Heart left ventricle (tissue), 13 donors: ENCODE data around the gene MAML3.

ENCODE experiments used
- POLR2A ChIP-seq, 2 donors: fragments of 450-650 bp; IDR thresholded peaks; one replicate each; pipeline ENCODE4 v1.6.1; 2017; ENCODE audit warnings: antibody characterized with exemption in 2 of 2, mild to moderate bottlenecking in 2 of 2, moderate library complexity in 2 of 2
- TF ChIP-seq, protein P1 (sequence below), 12 donors: fragments of 200-600 bp; sonication (generic) in 4 of 12; IDR thresholded peaks; one replicate each; pipeline versions ENCODE4 v1.5.0 to v1.8.0; 2018 to 2022; ENCODE audit warnings: antibody characterized with exemption in 12 of 12, mild to moderate bottlenecking in 5 of 12
- donor health status: ischemic (EF 13 %, LVEDD 7.1; RV severe dilation, severe dysfunction).
- donor health status: DM: no; HTN: yes; CAD: no.
- donor health status: DM: no; HTN: no; CAD: no.
- donor health status: ischemic (EF 25% LVEDD 6.9; RV normal size, moderate dysfunction).
- donor health status: ischemic (EF 25% LVEDD 5.7; RV mildly dilated, moderate dysfunction).
- donor health status: ischemic (EF 35%, LVEDD 5.7; RV mildly dilated, moderate dysfunction).
- donor health status: nonischemic (EF 11% LVEDD 7.7; RV severe dilation, severe dysfunction).
- donor health status: DM: yes; HTN: yes; CAD: no.
- donor health status: PGD.
- donor health status: ischemic (EF 29% LVEDD 5.4; RV normal size, mild dysfunction).
- donor health status: nonischemic (EF 23%, LVEDD 6.1; RV moderate dilation, normal function).

DNA sequence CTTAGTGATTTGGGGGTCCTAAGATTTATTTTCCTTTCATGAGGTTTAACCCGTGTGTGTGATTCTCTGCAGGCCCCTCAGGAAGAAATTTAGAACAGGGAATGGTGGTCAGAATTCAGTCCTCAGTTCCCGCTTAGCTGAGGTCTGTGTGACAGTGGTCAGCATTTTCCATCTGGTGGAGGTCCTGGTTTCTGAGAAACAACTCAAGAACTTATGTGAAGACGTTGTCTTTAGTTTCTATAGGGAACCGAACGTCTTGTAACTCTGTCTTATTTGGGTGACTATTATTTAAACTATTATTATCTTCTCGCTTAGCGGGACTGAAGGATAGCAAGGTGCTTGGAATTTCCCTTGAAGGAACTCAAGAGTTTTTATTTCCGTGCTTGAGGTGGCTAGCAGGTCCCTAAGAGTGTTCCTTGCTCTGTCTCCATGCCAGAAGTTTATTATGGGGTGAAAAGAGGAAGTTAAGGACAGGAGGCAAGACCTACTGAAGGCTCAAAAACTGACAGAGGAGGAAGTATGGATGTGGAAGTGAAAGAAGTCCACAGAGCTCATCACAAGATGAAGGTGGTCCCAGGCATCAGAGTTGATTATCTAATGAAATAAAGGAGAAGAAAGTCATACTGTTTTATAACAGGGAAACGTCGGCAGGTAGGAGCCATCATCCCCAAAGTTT, 479.0 kb downstream of the MAML3 start:
- TF ChIP-seq POLR2A (IDR thresholded peaks at IDR 0.05) = no peak
- TF ChIP-seq, protein P1, sequence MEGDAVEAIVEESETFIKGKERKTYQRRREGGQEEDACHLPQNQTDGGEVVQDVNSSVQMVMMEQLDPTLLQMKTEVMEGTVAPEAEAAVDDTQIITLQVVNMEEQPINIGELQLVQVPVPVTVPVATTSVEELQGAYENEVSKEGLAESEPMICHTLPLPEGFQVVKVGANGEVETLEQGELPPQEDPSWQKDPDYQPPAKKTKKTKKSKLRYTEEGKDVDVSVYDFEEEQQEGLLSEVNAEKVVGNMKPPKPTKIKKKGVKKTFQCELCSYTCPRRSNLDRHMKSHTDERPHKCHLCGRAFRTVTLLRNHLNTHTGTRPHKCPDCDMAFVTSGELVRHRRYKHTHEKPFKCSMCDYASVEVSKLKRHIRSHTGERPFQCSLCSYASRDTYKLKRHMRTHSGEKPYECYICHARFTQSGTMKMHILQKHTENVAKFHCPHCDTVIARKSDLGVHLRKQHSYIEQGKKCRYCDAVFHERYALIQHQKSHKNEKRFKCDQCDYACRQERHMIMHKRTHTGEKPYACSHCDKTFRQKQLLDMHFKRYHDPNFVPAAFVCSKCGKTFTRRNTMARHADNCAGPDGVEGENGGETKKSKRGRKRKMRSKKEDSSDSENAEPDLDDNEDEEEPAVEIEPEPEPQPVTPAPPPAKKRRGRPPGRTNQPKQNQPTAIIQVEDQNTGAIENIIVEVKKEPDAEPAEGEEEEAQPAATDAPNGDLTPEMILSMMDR (IDR thresholded peaks at IDR 0.05) = no peak
